ENCODE data around the gene PRKD2. TPM values are rescaled to one million over a fixed set of nuclear protein-coding genes. Genes with fewer than 3 reads are reported as not detected.

The PRKD2 gene
- total RNA-seq, 4 donors from 2014 or later, result 28.8 to 54.2 (median 31.8) TPM

- TF ChIP-seq CTCF (IDR thresholded peaks at IDR 0.05) (no peak), POLR2A (IDR thresholded peaks at IDR 0.05) (no peak)
- H3K4me1 ChIP-seq, result peaks cover 21 to 65% (median 25%) of the 10 kb centered on the region in 3 donors
- H3K27ac ChIP-seq, result peak overlapping the region in 2 of 4 donors; percentile 92 to 96
- intact Hi-C loops (cut with DNase I), result no loop called here
- no peaks in the 10 kb centered on the region for H3K9me3 ChIP-seq
- no peaks in the 10 kb centered on the region for H3K27me3 ChIP-seq
- no peak for DNase-seq
- peaks cover 32 to 52% (median 42%) of the 10 kb centered on the region in 3 donors for H3K36me3 ChIP-seq
- 65 to 73% methylated on average over 15 of the region's 15 CpGs for WGBS, 2 donors
- H3K4me3 ChIP-seq, result no peak overlapping the region
Observed at GRCh38 chr19:46718934-46719622, 2.2 kb upstream of the PRKD2 start.

- Histone ChIP-seq H3K27ac (peak overlapping the region; percentile 92 to 99 (median 96)), H3K36me3 (peaks cover 26 to 45% (median 38%) of the 10 kb centered on the region in 3 donors), H3K4me3 (peak overlapping the region in 3 of 4 donors; percentile 80 to 95 (median 90)), H3K9me3 (no peaks in the 10 kb centered on the region), H3K27me3 (no peaks in the 10 kb centered on the region), H3K4me1 (peaks cover 28 to 70% (median 28%) of the 10 kb centered on the region in 3 donors)
- intact Hi-C loops (cut with DNase I), result no loop called here
- TF ChIP-seq CTCF (IDR thresholded peaks at IDR 0.05) (no peak), POLR2A (IDR thresholded peaks at IDR 0.05) (no peak)
- WGBS, 2 donors, result 28 to 49% methylated on average over 6 to 7 of the region's 17 CpGs
- DNase-seq, result no peak
Observed at GRCh38 chr19:46718157-46718933, 1.4 kb upstream of the PRKD2 start.

DNA sequence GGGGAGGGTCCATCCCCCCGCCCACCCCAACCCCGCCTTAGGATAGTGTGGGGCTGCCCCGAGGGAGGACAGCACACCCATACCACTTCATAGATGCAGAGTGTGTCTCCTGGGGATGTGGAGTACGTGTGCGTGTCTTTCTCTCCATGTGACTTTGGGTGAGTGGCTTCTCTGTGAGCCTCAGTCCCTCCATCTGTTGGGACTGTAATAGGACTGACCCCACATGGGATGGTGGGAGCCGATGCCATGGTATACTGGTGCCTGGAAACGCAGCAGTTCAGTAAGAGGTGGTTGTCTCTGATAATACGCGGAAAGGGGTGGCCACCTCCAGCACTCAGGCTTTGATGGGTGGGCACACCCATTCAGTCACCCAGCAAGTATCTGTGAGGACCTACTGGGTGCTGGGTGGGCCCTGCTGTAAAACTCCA lies 816 bp upstream of the PRKD2 start:
- H3K4me1 ChIP-seq, result peaks cover 30 to 70% (median 31%) of the 10 kb centered on the region in 3 donors
- intact Hi-C loops (cut with DNase I), result no loop called here
- H3K27me3 ChIP-seq, result no peaks in the 10 kb centered on the region

GRCh38 chr19:46716672-46717033 lies 261 bp downstream of the PRKD2 start:
- Histone ChIP-seq H3K4me1 (peaks cover 30 to 69% (median 31%) of the 10 kb centered on the region in 3 donors), H3K4me3 (peak overlapping the region; percentile 54 to 95 (median 85)), H3K9me3 (no peaks in the 10 kb centered on the region), H3K36me3 (peaks cover 9 to 33% (median 21%) of the 10 kb centered on the region in 3 donors), H3K27me3 (no peaks in the 10 kb centered on the region), H3K27ac (peak overlapping the region; percentile 92 to 99 (median 96))
- TF ChIP-seq CTCF (IDR thresholded peaks at IDR 0.05) (no peak), POLR2A (IDR thresholded peaks at IDR 0.05) (no peak)
- WGBS, 2 donors, result 0% methylated on average over 11 to 14 of the region's 20 CpGs
- intact Hi-C loops (cut with DNase I), result no loop called here
- no peak for DNase-seq

More for the DNA sequence above, 816 bp upstream of the PRKD2 start:
- WGBS, 2 donors, result 20 to 33% methylated on average over 1 to 5 of the region's 9 CpGs
- Histone ChIP-seq H3K27ac (peak overlapping the region; percentile 92 to 99 (median 96)), H3K36me3 (peaks cover 20 to 39% (median 32%) of the 10 kb centered on the region in 3 donors), H3K4me3 (peak overlapping the region; percentile 54 to 95 (median 85)), H3K9me3 (no peaks in the 10 kb centered on the region)
- TF ChIP-seq CTCF (IDR thresholded peaks at IDR 0.05) (no peak), POLR2A (IDR thresholded peaks at IDR 0.05) (no peak)
- DNase-seq, result no peak

Measured in esophagus squamous epithelium (tissue), 5 donors.